GM19035 (cell line): ENCODE results near the gene ITGB1.

Experiments
- ATAC-seq: cut with Tn5 transposase; IDR thresholded peaks from one replicate; pipeline ENCODE4 v1.9.1; 2021; ENCODE audit not compliant: unreplicated experiment

ITGB1 gene

GRCh38 chr10:32956365-32957197, 1.4 kb downstream of the ITGB1 start:
- ATAC-seq: no peak

- ATAC-seq: no peak
Observed at GRCh38 chr10:32955790-32956189, 2.2 kb downstream of the ITGB1 start.

- no peak for ATAC-seq
Observed at GRCh38 chr10:32955299-32955772, 2.7 kb downstream of the ITGB1 start.

- ATAC-seq: no peak
Observed at GRCh38 chr10:32954545-32955298, 3.3 kb downstream of the ITGB1 start.

GRCh38 chr10:32954080-32954479, 4.0 kb downstream of the ITGB1 start:
- ATAC-seq: no peak

- no peak for ATAC-seq
Observed at GRCh38 chr10:32953277-32953927, 4.6 kb downstream of the ITGB1 start.

GRCh38 chr10:32952541-32953276, 5.3 kb downstream of the ITGB1 start:
- ATAC-seq: no peak

- no peak for ATAC-seq
Observed at GRCh38 chr10:32952094-32952493, 5.9 kb downstream of the ITGB1 start.

- no peak for ATAC-seq
Observed at GRCh38 chr10:32951111-32951510, 6.9 kb downstream of the ITGB1 start.

GRCh38 chr10:32950591-32951108, 7.4 kb downstream of the ITGB1 start:
- no peak for ATAC-seq

GRCh38 chr10:32949221-32949678, 8.8 kb downstream of the ITGB1 start:
- no peak for ATAC-seq

- ATAC-seq: no peak
Observed at GRCh38 chr10:32948451-32948850, 9.6 kb downstream of the ITGB1 start.

GRCh38 chr10:32947586-32947985, 10.4 kb downstream of the ITGB1 start:
- ATAC-seq: no peak

- no peak for ATAC-seq
Observed at GRCh38 chr10:32946108-32946507, 11.9 kb downstream of the ITGB1 start.

GRCh38 chr10:32943854-32944661, 14.0 kb downstream of the ITGB1 start:
- no peak for ATAC-seq

GRCh38 chr10:32943395-32943794, 14.6 kb downstream of the ITGB1 start:
- no peak for ATAC-seq

GRCh38 chr10:32942081-32942480, 15.9 kb downstream of the ITGB1 start:
- no peak for ATAC-seq

GRCh38 chr10:32941357-32941756, 16.7 kb downstream of the ITGB1 start:
- no peak for ATAC-seq
